ENCODE results near the gene PHYHIPL.
A peak's percentile ranks its signal among the peaks of the same experiment; 100 is the strongest.

PHYHIPL gene

DNA sequence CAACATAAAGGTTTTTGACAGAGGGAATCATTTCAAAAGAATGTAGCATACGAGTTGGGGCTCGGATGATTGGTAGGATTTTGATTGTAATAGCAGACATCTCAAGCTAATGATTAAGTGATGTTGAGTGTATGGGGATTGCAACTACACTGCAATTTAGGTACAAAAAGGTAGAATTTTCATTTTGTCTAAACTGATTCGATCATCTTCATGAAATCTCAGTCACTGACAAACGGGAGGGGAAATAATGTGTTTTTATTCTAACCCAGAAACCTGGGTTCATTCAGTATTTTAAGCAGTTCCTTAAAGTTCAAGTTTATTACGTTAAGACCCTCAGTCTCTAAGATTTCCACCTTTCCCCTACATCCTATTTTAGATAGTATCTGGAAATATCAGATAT, 3.9 kb upstream of the PHYHIPL start:
- Histone ChIP-seq H3K9me3 (ENCODE audit: control insufficient read depth, insufficient read depth, low read depth, low read length) (no peaks in the 10 kb centered on the region), H3K27ac (ENCODE audit: extremely low read depth, low read depth, low read length) (no peak overlapping the region), H3K36me3 (ENCODE audit: control insufficient read depth in 2 of 2, insufficient read depth in 1 of 2, low read length in 2 of 2) (no peaks in the 10 kb centered on the region), H3K4me3 (ENCODE audit: low read depth, low read length) (no peak overlapping the region), H3K4me1 (ENCODE audit: control insufficient read depth, insufficient read depth, low read length) (peaks cover 3% of the 10 kb centered on the region; the same call in 1 of the 2 replicates)
- CTCF ChIA-PET, result no interaction called here
- TF ChIP-seq ZBTB1 (tag by site-specific recombination; IDR thresholded peaks at IDR 0.05), result no peak
- no peak for TF ChIP-seq KLF16 (tag by site-specific recombination; IDR thresholded peaks at IDR 0.05)
- TF ChIP-seq, protein P1, sequence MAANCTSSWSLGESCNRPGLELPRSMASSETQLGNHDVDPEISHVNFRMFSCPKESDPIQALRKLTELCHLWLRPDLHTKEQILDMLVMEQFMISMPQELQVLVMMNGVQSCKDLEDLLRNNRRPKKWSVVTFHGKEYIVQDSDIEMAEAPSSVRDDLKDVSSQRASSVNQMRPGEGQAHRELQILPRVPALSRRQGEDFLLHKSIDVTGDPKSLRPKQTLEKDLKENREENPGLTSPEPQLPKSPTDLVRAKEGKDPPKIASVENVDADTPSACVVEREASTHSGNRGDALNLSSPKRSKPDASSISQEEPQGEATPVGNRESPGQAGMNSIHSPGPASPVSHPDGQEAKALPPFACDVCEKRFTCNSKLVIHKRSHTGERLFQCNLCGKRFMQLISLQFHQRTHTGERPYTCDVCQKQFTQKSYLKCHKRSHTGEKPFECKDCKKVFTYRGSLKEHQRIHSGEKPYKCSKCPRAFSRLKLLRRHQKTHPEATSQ (tag by site-specific recombination; IDR thresholded peaks at IDR 0.05), result no peak
- TF ChIP-seq, protein P2, sequence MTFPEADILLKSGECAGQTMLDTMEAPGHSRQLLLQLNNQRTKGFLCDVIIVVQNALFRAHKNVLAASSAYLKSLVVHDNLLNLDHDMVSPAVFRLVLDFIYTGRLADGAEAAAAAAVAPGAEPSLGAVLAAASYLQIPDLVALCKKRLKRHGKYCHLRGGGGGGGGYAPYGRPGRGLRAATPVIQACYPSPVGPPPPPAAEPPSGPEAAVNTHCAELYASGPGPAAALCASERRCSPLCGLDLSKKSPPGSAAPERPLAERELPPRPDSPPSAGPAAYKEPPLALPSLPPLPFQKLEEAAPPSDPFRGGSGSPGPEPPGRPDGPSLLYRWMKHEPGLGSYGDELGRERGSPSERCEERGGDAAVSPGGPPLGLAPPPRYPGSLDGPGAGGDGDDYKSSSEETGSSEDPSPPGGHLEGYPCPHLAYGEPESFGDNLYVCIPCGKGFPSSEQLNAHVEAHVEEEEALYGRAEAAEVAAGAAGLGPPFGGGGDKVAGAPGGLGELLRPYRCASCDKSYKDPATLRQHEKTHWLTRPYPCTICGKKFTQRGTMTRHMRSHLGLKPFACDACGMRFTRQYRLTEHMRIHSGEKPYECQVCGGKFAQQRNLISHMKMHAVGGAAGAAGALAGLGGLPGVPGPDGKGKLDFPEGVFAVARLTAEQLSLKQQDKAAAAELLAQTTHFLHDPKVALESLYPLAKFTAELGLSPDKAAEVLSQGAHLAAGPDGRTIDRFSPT (tag by site-specific recombination; IDR thresholded peaks at IDR 0.05), result no peak
- no peak for TF ChIP-seq SALL2 (tag by site-specific recombination; IDR thresholded peaks at IDR 0.05; ENCODE audit: borderline replicate concordance)
- POLR2A ChIA-PET, result no interaction called here

DNA sequence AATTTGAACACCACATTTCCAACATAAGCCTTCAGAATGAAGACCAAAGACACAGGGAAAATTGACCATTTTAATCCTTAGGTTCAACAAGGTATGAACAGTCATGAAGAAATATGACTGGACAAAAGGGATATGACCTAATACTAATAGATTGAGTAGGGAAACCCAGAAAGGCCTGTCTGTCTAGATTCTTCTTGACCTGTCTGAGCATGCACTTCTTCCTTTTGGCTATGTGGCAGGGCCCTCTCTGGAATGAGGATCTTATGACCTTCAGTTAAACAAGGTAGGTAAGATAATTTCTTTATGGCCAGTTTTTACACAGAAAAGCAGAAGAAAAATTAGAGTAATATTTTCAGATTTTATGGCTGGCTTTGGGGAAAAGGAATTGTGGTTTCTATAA, 3.0 kb upstream of the PHYHIPL start:
- no peak overlapping the region for H3K27ac ChIP-seq (ENCODE audit: extremely low read depth, low read depth, low read length)
- H3K4me1 ChIP-seq (ENCODE audit: control insufficient read depth, insufficient read depth, low read length), result peaks cover 3% of the 10 kb centered on the region; the same call in 1 of the 2 replicates
- ChIA-PET CTCF (no interaction called here), POLR2A (no interaction called here)
- no peaks in the 10 kb centered on the region for H3K36me3 ChIP-seq (ENCODE audit: control insufficient read depth in 2 of 2, insufficient read depth in 1 of 2, low read length in 2 of 2)
- H3K9me3 ChIP-seq (ENCODE audit: control insufficient read depth, insufficient read depth, low read depth, low read length), result no peaks in the 10 kb centered on the region
- no peak overlapping the region for H3K4me3 ChIP-seq (ENCODE audit: low read depth, low read length)
- TF ChIP-seq, protein P3, sequence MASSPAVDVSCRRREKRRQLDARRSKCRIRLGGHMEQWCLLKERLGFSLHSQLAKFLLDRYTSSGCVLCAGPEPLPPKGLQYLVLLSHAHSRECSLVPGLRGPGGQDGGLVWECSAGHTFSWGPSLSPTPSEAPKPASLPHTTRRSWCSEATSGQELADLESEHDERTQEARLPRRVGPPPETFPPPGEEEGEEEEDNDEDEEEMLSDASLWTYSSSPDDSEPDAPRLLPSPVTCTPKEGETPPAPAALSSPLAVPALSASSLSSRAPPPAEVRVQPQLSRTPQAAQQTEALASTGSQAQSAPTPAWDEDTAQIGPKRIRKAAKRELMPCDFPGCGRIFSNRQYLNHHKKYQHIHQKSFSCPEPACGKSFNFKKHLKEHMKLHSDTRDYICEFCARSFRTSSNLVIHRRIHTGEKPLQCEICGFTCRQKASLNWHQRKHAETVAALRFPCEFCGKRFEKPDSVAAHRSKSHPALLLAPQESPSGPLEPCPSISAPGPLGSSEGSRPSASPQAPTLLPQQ (tag by site-specific recombination; IDR thresholded peaks at IDR 0.05), result no peak
- no peak for TF ChIP-seq ZEB2 (tag by site-specific recombination; IDR thresholded peaks at IDR 0.05)
- TF ChIP-seq ZNF184 (tag by site-specific recombination; IDR thresholded peaks at IDR 0.05), result no peak

DNA sequence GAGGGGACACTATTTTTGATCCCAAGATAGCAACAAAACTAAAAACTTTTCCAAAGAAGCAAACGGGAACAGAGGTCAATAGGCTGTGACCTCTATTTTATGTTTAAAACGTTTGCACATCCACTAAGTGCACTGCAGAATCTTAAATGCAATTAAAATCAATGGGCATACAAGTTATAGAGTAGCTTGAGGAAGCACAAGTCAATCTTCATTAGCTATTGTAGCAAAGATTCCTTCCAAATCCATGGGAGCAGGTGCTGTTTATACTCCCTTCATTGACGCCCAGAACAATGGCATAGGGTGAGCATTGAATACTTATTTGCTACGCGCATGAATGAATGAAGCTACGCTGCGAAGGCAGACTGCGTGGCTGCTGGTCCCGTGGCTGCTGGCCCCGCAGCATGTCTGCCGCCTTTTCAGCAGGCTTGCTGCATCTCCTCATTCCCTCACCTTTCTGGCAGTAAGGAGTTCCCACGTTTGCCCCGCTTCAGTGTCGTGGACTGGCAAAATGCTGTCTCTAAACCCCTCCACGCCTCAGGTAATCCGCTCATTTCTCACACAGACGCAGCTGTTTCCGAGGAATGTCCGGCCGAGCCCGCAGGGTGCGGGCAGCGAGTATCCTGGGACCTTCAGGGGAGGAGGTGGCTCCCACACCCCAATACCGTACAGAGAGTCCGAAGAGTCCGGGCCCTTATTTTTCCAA, 754 bp upstream of the PHYHIPL start:
- no peaks in the 10 kb centered on the region for H3K36me3 ChIP-seq (ENCODE audit: control insufficient read depth in 2 of 2, insufficient read depth in 1 of 2, low read length in 2 of 2)
- H3K4me3 ChIP-seq (ENCODE audit: low read depth, low read length), result peak overlapping the region; percentile 43
- H3K9me3 ChIP-seq (ENCODE audit: control insufficient read depth, insufficient read depth, low read depth, low read length), result no peaks in the 10 kb centered on the region
- H3K27ac ChIP-seq (ENCODE audit: extremely low read depth, low read depth, low read length), result no peak overlapping the region
- TF ChIP-seq ZNF404 (tag by site-specific recombination; IDR thresholded peaks at IDR 0.05), result no peak
- TF ChIP-seq ZSCAN30 (tag by site-specific recombination; IDR thresholded peaks at IDR 0.05), result no peak
- POLR2A ChIA-PET, result no interaction called here
- CTCF ChIA-PET, result no interaction called here
- H3K4me1 ChIP-seq (ENCODE audit: control insufficient read depth, insufficient read depth, low read length), result peaks cover 3% of the 10 kb centered on the region; the same call in 1 of the 2 replicates

DNA sequence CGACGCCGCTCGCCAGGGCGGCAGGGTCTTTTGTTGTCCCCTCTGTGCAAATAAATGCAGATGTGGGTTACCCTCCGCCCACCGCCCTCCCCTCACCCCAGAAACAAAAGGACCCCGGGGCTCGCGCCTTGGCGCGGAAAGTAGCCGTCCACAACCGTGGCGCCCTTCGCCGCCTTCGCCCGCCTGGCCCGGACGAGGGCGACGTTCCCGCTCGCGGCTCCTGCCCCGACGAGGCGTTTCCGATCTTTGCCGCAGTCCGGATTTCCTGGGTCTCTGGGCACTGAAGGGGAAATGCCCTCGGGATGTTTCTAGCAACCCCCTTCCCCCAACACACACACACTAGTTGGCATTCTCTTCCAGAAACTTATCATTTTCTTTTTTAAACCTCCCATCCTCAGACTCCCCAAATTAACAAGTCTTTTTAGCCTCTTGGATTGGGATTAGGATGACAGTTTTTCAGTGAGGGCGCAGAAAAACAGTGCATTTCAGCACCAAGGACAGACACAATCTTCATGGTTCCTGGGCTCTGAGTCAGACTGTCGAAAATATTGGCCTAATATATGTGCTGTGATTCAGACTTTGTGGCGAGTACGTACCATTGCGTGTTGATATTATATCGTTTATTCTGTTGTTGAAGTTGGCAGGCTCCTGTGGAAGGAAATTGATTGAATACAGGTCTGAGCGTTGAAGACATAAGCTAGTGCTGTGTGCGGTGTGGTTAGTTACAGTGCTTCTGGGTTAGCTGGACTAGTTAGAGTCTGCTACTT, 771 bp downstream of the PHYHIPL start:
- H3K36me3 ChIP-seq (ENCODE audit: control insufficient read depth in 2 of 2, insufficient read depth in 1 of 2, low read length in 2 of 2), result no peaks in the 10 kb centered on the region
- no peaks in the 10 kb centered on the region for H3K9me3 ChIP-seq (ENCODE audit: control insufficient read depth, insufficient read depth, low read depth, low read length)
- no peak overlapping the region for H3K27ac ChIP-seq (ENCODE audit: extremely low read depth, low read depth, low read length)
- peak overlapping the region; percentile 43 for H3K4me3 ChIP-seq (ENCODE audit: low read depth, low read length)
- ChIA-PET POLR2A (no interaction called here), CTCF (no interaction called here)
- peaks cover 3% of the 10 kb centered on the region; the same call in 1 of the 2 replicates for H3K4me1 ChIP-seq (ENCODE audit: control insufficient read depth, insufficient read depth, low read length)
- TF ChIP-seq ZBTB20 (tag by site-specific recombination; IDR thresholded peaks at IDR 0.05) (peak; percentile 56; the same call in 1 of the 2 replicates), ZBTB48 (tag by site-specific recombination; IDR thresholded peaks at IDR 0.05) (no peak), ZNF843 (tag by site-specific recombination; IDR thresholded peaks at IDR 0.05) (no peak), ZFP37 (tag by site-specific recombination; IDR thresholded peaks at IDR 0.05) (0 out of 2 replicates have a peak, but pooled peaks have one; percentile 50), ZNF335 (tag by site-specific recombination; conservative IDR thresholded peaks at IDR 0.05) (peak; percentile 35; the same call in 1 of the 2 replicates)
- TF ChIP-seq, protein P4, sequence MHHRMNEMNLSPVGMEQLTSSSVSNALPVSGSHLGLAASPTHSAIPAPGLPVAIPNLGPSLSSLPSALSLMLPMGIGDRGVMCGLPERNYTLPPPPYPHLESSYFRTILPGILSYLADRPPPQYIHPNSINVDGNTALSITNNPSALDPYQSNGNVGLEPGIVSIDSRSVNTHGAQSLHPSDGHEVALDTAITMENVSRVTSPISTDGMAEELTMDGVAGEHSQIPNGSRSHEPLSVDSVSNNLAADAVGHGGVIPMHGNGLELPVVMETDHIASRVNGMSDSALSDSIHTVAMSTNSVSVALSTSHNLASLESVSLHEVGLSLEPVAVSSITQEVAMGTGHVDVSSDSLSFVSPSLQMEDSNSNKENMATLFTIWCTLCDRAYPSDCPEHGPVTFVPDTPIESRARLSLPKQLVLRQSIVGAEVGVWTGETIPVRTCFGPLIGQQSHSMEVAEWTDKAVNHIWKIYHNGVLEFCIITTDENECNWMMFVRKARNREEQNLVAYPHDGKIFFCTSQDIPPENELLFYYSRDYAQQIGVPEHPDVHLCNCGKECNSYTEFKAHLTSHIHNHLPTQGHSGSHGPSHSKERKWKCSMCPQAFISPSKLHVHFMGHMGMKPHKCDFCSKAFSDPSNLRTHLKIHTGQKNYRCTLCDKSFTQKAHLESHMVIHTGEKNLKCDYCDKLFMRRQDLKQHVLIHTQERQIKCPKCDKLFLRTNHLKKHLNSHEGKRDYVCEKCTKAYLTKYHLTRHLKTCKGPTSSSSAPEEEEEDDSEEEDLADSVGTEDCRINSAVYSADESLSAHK (tag by site-specific recombination; IDR thresholded peaks at IDR 0.05), result no peak
